Uterus (tissue), 2 donors: ENCODE results near the gene PDZK1IP1.
"Not testable (repeated sequence)": the region's sequence is repeated elsewhere in the genome, so short reads cannot be mapped to it uniquely, and the experiment has no call there.

Experiments used
- CTCF ChIP-seq, 4 experiments: fragments of 200-600 bp in 2 of 4; fragments of 450-650 bp in 2 of 4; sonication (generic) in 2 of 4; IDR thresholded peaks; one replicate each; pipeline ENCODE4 v1.5.1; 2016 to 2019; ENCODE audit warnings: antibody characterized with exemption in 4 of 4, mild to moderate bottlenecking in 2 of 4, moderate library complexity in 1 of 4
- POLR2A ChIP-seq, 2 donors: fragments of 450-650 bp; IDR thresholded peaks; one replicate each; pipeline ENCODE4 v1.6.1; 2016; ENCODE audit warnings: antibody characterized with exemption in 2 of 2, mild to moderate bottlenecking in 1 of 2, moderate library complexity in 1 of 2

- TF ChIP-seq POLR2A, CTCF (IDR thresholded peaks at IDR 0.05): not testable (repeated sequence)
Measured at GRCh38 chr1:47193496-47193895, 3.7 kb upstream of the PDZK1IP1 start.
